DMS114 treated with DMSO at 0.1 percent for 48 hours (cell line): Measurements from ENCODE around the gene CTDP1.

Experiments used
- DNase-seq: peaks from one replicate; lab custom pipeline; 2025; ENCODE audit not compliant: unreplicated experiment; lab: John Stamatoyannopoulos, UW

Gene CTDP1

DNA sequence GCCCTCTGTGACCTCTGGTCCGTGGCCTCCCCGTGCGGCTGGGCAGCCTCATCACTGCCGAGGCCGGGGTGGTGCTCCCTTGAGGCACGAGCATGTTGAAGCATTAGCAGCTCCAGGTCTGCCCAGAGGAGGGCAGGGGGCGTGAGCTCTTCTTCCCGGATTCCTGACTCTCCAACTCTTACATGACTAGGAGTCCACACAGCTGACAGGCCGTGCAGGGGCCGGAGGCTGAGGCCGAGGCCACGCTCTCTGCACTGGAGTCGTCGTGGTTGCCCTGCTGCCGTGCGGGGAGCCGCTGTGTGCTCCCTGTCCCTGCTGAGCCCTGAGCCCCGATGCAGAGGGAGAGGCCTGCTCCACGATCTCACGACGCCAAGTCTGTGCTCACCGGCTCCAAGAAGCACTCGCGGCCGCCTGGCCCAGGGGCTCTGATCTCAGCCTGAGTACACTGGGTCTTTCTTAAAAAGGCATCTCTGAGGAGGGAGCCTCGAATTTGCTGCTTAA, 98.7 kb downstream of the CTDP1 start:
- no peak for DNase-seq

DNA sequence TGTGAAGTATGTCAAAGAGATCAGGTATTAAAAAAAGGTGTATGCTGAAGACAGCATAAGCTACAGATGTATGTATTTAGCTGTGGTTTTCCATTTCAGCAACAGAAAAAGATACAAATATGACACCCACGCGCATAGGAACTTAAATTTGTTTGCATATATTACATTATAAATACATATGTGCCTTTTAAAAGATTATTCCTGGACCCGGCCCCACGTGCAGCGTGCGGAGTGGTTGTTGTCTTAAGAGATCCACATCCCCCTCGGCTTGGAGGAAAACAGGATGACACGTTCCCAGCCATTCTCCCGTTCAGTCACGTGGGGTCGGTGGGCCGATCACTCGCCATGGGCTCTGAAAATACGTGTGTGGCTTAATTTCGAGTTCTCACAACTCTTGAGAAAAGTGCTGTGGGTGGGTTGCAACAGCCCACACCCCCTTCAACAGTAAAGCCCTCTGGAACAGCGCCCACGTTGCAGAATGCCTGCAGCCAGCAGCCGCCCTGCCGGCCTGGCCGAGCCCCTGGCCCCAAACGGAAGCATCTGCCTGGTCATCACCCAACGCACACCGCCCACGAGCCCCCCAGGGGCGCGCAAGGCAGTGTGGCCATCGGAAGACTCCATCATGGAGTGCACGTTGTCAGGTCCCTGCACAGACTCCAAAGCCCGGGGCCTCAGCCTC, 99.6 kb downstream of the CTDP1 start:
- DNase-seq: no peak

- DNase-seq: no peak
These were observed 100.1 kb downstream of the CTDP1 start for GRCh38 chr18:79779700-79780190.

DNA sequence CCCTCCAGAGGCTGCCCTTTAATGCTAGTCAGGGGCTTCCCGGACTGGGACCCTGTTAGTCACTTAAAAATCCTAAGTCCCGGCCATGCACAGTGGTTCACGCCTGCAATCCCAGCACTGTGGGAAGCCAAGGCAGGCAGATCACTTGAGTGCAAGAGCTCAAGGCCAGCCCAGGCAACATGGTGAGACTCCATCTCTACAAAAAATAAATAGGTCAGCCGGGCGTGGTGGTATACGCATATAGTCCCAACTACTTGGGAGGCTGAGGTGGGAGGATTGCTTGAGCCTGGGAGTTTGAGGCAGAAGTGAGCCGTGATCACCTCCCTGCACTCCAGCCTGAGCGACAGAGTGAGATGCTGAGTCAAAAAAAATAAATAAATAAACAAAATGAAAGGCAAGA, 100.9 kb downstream of the CTDP1 start:
- no peak for DNase-seq

GRCh38 chr18:79781331-79781941, 101.8 kb downstream of the CTDP1 start:
- DNase-seq: no peak

- no peak for DNase-seq
These were observed 103.1 kb downstream of the CTDP1 start for GRCh38 chr18:79782566-79783308.

GRCh38 chr18:79784071-79784913, 104.7 kb downstream of the CTDP1 start:
- DNase-seq: no peak

- DNase-seq: no peak
These were observed 105.6 kb downstream of the CTDP1 start for GRCh38 chr18:79784965-79785770.

- no peak for DNase-seq
These were observed 106.2 kb downstream of the CTDP1 start for GRCh38 chr18:79785831-79786230.

DNA sequence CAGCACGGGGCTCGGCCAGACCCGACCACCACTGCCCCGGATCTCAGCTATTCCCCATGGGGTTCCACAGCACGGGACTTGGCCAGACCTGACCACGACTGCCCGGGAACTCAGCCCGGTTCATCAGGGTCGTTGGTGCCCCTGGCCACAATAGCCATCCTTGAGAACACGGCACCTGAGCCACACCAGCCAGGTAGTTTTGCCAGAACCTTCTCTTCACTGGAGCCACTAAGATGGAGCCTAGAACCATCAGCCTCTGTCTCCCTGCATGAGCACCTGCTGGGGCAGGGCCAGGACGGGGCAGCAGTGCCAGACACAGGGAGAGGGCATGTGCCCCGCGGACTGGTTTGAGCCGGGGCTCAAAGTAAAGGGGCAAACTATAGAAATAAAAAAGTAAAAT, 106.7 kb downstream of the CTDP1 start:
- DNase-seq: no peak

DNA sequence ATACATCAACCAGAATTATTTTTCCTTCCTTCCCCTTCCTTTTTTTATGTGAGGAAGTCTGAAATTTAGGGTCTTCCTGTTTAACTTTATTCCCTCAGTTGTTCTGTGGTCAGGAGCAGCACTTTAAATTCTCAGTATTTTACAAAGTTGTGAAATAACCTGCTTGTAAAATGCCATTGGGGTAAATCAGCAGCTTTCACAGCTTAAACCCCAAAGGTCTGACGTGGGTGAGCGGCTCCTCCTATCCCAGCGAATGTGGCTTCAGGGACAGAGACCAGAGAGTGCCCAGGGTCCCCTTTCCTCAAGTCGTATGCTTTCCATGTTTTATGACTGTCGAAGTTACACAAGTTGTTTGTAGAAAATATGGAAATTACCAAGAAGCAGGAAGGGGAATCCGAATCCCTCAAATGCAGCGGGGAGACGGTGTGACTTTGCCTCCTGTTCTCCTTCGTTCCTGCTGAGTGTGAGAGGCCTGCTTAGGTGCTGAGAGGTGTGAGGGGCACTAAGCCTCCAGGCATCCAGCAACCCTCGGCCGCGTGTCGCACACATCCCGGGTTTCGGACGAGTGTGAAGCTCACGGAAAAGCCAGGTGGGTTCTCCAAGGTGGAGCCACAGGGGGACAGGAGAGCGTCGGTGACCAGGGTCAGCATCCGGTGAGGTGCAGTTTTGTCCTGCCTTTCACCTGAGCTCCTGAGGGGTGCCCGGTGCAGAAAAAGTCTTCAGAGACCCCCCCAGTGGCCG, 107.4 kb downstream of the CTDP1 start:
- DNase-seq: no peak

DNA sequence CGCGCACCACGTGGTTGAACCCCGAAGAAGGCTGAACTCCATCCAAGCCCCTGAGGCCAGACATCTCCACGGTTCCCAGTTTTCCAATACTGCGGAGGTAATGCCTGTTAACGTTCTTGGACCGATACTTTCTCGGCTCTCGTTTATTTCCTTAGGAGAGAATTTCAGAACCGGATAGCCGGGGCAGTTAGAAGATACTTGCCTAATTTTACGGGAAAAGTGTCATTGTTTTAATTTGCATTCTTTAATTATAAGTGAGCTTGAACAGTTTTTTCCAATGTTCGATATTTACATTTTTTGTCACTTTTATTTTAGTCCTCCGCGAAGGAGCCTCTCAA, 107.9 kb downstream of the CTDP1 start:
- no peak for DNase-seq

GRCh38 chr18:79787865-79788733, 108.5 kb downstream of the CTDP1 start:
- no peak for DNase-seq

GRCh38 chr18:79788734-79789085, 109.1 kb downstream of the CTDP1 start:
- no peak for DNase-seq

DNA sequence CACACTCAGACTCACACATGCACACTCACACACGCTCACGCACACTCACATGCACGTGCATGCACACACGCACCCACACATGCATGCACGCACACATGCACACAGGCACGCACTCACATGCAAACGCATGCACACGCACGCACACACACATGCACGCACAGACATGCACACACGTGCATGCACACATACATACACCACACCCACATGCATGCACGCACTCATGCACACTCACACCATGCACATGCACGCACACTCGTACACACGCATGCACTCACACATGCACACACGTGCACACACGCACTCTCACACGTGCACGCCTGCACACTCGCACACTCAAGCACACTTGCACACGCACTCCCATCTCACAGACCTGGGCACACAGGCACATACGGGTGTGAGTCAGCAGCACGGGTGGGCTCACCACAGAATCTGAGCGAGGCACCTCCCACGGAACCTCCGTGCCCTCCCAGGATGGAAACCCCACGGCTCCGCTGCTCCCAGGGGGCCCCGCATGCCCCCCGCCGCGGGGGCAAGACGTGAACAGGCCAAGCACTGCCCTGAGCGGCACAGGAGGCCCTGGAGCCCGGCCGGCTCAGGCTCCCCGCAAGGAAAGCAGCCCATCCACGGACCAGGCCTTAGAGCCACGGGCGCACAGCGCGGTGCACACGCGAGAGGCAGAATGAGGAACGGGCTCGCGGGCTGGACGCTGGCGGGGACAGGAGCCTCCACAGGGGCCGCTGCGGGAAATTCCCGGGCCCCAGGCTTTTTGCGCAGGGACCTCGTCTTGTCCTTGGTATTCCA, 109.7 kb downstream of the CTDP1 start:
- no peak for DNase-seq

DNA sequence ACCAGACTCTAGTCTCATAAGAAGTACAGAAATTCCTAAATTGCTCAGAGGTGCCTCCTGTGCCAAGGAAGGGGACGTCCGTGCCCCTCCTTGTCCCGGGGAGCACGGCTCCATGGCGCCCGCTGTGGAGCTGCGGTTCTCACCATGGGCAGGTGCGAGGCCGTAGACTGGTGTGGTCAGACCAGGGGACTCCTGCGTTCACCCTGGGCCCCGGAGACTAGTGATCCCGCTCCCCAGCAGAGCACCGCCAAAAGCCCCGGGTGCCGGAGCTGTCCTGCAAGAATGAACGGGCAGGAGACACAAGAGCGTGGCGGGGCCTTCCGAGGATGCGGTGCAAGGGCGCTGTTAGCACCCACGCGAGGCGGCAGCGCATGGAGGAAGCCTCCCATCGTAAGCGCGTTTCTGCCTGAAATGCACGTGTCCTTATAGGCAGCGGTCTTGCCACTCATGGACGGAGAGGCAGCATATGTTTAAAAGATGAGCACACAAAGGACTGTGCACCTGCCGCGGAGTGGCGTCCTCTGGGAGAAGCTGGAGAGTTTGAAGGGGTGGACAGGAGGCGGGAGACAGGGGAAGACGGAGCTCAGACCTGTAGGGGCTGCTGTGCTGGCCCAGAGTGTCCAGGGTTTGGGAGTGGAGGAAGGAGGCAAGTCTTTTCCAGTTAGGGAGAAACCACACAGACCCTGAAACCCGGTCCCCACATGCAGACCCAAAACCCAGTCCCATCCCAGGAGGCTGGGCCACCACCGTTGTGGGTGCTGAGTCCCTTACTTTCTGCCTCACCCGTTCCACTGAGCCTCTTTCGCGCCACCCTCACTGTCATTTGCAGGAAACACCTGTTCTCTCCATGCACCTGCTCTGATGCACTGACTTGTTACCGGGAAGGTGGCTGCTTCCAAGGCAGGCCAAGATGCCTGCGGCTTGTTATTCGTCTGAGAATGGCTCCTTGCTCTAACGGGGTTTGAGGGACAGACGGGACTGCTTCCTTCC, 110.6 kb downstream of the CTDP1 start:
- DNase-seq: no peak
